Spleen (tissue), 7 donors: ENCODE measurements around the gene TNNI3.

Experiments
- CTCF ChIP-seq, 11 experiments: fragments of 200-600 bp in 7 of 11; fragments of 450-650 bp in 4 of 11; sonication (generic) in 4 of 11; IDR thresholded peaks in 8 of 11; conservative IDR thresholded peaks in 3 of 11; 1 replicate in 7 of 11; 2 replicates in 4 of 11; pipeline versions ENCODE4 v1.4.0 to v1.8.0; 2016 to 2021; ENCODE audit warnings: antibody characterized with exemption in 11 of 11, inconsistent platforms in 4 of 11, mild to moderate bottlenecking in 1 of 11
- POLR2A ChIP-seq, 3 donors: fragments of 450-650 bp; IDR thresholded peaks; one replicate each; pipeline ENCODE4 v1.5.1; 2017; ENCODE audit warnings: antibody characterized with exemption in 3 of 3, mild to moderate bottlenecking in 1 of 3
- POLR2AphosphoS5 ChIP-seq, 3 donors: sonication (generic); formaldehyde crosslinking; IDR thresholded peaks; one replicate each; pipeline ENCODE4 v1.5.1; 2017; ENCODE audit warnings: antibody characterized with exemption in 3 of 3
- donor health status: DM: no; HTN: no; CAD: no; lungs with moderate emphysema.
- donor health status: DM: no; HTN: no; CAD: no.
- donor health status: DM: no; HTN: no; CAD: no.

GRCh38 chr19:55137915-55138314 is 19.6 kb downstream of the TNNI3 start:
- TF ChIP-seq POLR2A (IDR thresholded peaks at IDR 0.05) (no peak), CTCF (IDR thresholded peaks at IDR 0.05 in 8 of 11, conservative IDR thresholded peaks at IDR 0.05 in 3 of 11) (no peak), POLR2AphosphoS5 (IDR thresholded peaks at IDR 0.05) (no peak)
